ENCODE results near the gene BRD1.

The BRD1 gene

GRCh38 chr22:49749227-49749626 is 78.4 kb downstream of the BRD1 start:
- no peak for DNase-seq

GRCh38 chr22:49748514-49748913 is 79.2 kb downstream of the BRD1 start:
- no peak for DNase-seq

GRCh38 chr22:49747716-49748115 is 80.0 kb downstream of the BRD1 start:
- no peak for DNase-seq

GRCh38 chr22:49747130-49747529 is 80.5 kb downstream of the BRD1 start:
- no peak for DNase-seq

- no peak for DNase-seq
Observed at GRCh38 chr22:49746065-49746464, 81.6 kb downstream of the BRD1 start.

GRCh38 chr22:49740242-49740641 is 87.4 kb downstream of the BRD1 start:
- DNase-seq: no peak

- DNase-seq: no peak
Observed at GRCh38 chr22:49739138-49739537, 88.5 kb downstream of the BRD1 start.

- DNase-seq: no peak
Observed at GRCh38 chr22:49738566-49738965, 89.1 kb downstream of the BRD1 start.

GRCh38 chr22:49738006-49738405 is 89.7 kb downstream of the BRD1 start:
- DNase-seq: no peak

- no peak for DNase-seq
Observed at GRCh38 chr22:49737101-49737551, 90.5 kb downstream of the BRD1 start.

GRCh38 chr22:49736538-49736937 is 91.1 kb downstream of the BRD1 start:
- DNase-seq: no peak

- no peak for DNase-seq
Observed at GRCh38 chr22:49735901-49736421, 91.7 kb downstream of the BRD1 start.

GRCh38 chr22:49735411-49735900 is 92.2 kb downstream of the BRD1 start:
- no peak for DNase-seq

- no peak for DNase-seq
Observed at GRCh38 chr22:49734882-49735281, 92.8 kb downstream of the BRD1 start.

- no peak for DNase-seq
Observed at GRCh38 chr22:49734390-49734789, 93.3 kb downstream of the BRD1 start.

GRCh38 chr22:49733631-49734030 is 94.0 kb downstream of the BRD1 start:
- DNase-seq: no peak

GRCh38 chr22:49730656-49731055 is 97.0 kb downstream of the BRD1 start:
- no peak for DNase-seq

- no peak for DNase-seq
Observed at GRCh38 chr22:49728570-49729271, 99.0 kb downstream of the BRD1 start.

GRCh38 chr22:49727881-49728569 is 99.6 kb downstream of the BRD1 start:
- DNase-seq: no peak

GRCh38 chr22:49727191-49727880 is 100.3 kb downstream of the BRD1 start:
- DNase-seq: no peak

- no peak for DNase-seq
Observed at GRCh38 chr22:49726701-49727101, 101.0 kb downstream of the BRD1 start.

- no peak for DNase-seq
Observed at GRCh38 chr22:49726022-49726681, 101.5 kb downstream of the BRD1 start.

GRCh38 chr22:49725516-49725915 is 102.2 kb downstream of the BRD1 start:
- no peak for DNase-seq
